Measurements from ENCODE around the gene CLEC9A. TPM values are rescaled to one million over a fixed set of nuclear protein-coding genes. Genes with fewer than 3 reads are reported as not detected.
"Not testable (repeated sequence)": the region's sequence is repeated elsewhere in the genome, so short reads cannot be mapped to it uniquely, and the experiment has no call there.

Gene CLEC9A
- polyA plus RNA-seq (ENCODE audit: insufficient read length in 4 of 4) = under 1 TPM; 0.19 to 0.53 (median 0.33) TPM

- DNase-seq (ENCODE audit: low read depth in 4 of 4, low spot score in 3 of 4) = no peak
These were observed at the start of gene CLEC9A for GRCh38 chr12:10030446-10030845. Gene CLEC9A (plus strand): TSS chr12:10030682. CDS start chr12:10052688, 22,006 bp downstream.

GRCh38 chr12:9991876-9992275 lies 38.6 kb upstream of the CLEC9A start:
- no peak for DNase-seq (ENCODE audit: low read depth in 4 of 4, low spot score in 3 of 4)

DNA sequence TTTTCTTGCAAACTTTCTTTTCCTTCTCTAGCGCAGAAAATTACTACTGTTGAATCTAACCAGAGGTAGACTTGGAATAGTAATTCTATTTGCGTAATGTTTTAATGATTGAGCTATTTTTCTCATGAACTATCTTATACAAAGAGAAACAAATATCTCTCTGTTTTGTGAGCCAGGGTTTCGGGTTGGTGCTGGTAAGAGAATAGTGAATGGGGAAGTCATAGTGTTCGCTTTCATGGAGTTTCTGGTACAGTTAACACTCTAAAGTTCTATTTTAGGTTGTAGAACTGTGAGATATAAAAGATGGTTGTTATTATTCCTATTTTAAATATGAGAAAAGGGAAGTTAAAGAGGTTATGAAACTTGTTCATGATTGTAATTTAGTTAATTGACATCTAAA lies 38.2 kb upstream of the CLEC9A start:
- DNase-seq (ENCODE audit: low read depth in 4 of 4, low spot score in 3 of 4) = no peak

GRCh38 chr12:9999016-9999415 lies 31.5 kb upstream of the CLEC9A start, which contains the start of gene CLEC1B:
Gene CLEC1B (minus strand): TSS chr12:9999121. CDS start chr12:9999100, 21 bp downstream.
- no peak for DNase-seq (ENCODE audit: low read depth in 4 of 4, low spot score in 3 of 4)

DNA sequence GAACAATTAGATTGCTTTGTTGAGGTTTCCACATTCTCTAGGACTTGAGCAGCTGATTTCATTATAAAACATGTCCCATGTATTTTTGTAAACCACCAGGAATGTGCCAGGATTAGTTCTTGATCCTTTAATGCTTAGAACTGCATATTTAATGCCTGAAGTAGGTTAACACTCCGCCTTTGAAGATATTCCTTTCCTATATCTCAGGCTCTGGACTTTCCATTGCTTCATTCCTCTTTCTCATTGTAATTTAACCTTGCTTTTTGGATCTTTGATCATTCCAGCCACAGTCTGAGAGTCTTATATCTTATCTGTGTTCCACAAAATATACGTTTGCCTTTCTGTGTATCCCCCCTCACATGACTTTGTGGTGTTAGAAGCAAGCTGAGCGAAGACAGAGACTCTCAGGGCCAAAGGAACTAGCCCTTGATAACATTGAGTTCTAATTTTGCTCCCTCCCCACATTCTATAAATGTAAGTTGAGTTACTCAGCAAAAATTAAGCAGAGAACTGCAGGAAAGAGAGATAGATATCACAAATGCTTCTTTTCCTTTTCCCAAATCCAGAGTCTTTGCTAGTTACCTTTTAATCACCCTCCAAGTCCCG lies 29.2 kb upstream of the CLEC9A start:
- no peak for DNase-seq (ENCODE audit: low read depth in 4 of 4, low spot score in 3 of 4)

DNA sequence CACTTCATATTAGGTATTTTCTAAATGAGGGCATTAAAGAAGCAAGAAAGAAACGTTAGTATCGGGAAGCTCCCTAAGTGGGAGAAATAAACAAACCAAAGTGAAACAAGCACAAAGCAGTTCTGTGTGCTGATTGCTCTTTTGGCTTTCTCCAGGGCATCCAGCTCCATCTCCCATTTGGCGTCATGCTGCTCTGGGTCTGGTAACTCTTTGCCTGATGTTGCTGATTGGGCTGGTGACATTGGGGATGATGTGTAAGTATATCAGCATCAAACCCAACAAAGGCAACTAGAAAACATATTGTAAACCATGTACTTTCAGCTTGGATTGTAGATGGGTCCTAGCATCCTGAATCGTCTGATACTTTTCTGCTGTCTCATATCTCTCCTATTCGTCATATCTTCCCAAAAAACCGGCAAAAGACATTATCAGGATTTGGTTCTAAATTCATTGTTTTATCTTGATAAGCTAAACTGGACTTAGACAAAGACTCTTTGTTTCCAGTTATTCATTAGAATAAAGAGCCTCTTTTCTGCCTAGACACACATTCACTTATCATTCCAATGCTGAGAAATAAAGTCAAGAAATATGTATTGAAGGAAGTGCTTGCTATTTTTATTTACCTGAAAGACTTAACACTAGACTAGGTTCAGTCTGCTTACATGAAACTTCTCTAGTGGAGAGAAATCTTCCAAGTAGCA lies 17.7 kb upstream of the CLEC9A start:
- no peak for DNase-seq (ENCODE audit: low read depth in 4 of 4, low spot score in 3 of 4)

- DNase-seq (ENCODE audit: low read depth in 4 of 4, low spot score in 3 of 4) = no peak
These were observed 15.0 kb upstream of the CLEC9A start for GRCh38 chr12:10015450-10015849.

- DNase-seq (ENCODE audit: low read depth in 4 of 4, low spot score in 3 of 4) = no peak
These were observed 13.6 kb upstream of the CLEC9A start for GRCh38 chr12:10016881-10017280.

GRCh38 chr12:10018386-10018785 lies 12.1 kb upstream of the CLEC9A start:
- DNase-seq (ENCODE audit: low read depth in 4 of 4, low spot score in 3 of 4) = no peak

- DNase-seq (ENCODE audit: low read depth in 4 of 4, low spot score in 3 of 4) = no peak
These were observed 9.1 kb upstream of the CLEC9A start for GRCh38 chr12:10021342-10021741.

DNA sequence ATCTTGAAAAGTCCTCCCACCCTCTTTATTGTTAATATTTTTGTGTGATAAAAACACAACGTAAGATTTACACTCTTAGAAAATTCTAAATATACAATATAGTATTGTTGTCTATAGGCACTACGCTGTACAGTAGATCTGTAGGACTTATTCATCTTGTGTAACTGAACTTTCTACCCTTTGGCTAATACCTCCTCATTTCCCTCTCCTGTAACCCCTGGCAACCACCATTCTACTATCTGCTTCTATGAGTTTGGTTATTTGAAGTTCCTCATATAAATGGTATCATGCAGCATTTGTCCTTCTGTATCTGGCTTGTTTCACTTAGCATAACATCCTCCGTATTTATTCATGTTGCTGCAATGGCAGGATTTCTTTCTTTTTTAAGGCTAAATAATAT lies 5.2 kb upstream of the CLEC9A start:
- DNase-seq (ENCODE audit: low read depth in 4 of 4, low spot score in 3 of 4) = no peak

- not testable (repeated sequence) for DNase-seq (ENCODE audit: low read depth in 4 of 4, low spot score in 3 of 4)
These were observed 3.8 kb upstream of the CLEC9A start for GRCh38 chr12:10026666-10027065.

- DNase-seq (ENCODE audit: low read depth in 4 of 4, low spot score in 3 of 4) = no peak
These were observed 3.2 kb upstream of the CLEC9A start for GRCh38 chr12:10027311-10027710.

DNA sequence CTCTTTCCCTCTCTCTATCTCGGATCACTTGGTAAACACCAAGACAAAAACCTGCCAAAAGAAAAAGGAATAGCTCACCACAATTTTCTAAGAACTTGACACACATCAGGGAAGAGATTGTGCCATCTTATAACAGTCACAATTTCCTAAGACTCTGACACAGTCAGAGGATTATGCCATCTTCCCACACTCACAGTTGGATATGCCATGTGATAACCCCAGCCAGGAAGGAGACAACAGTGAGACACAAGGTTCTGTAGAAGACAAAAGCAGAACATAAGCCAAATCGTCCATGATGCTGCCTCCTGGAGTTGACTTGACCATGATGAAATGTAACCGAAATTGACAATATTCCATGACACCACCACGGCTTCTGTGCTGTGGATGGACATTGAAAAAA lies 2.8 kb upstream of the CLEC9A start:
- no peak for DNase-seq (ENCODE audit: low read depth in 4 of 4, low spot score in 3 of 4)

GRCh38 chr12:10031321-10031720 lies 839 bp downstream of the CLEC9A start:
- no peak for DNase-seq (ENCODE audit: low read depth in 4 of 4, low spot score in 3 of 4)

- no peak for DNase-seq (ENCODE audit: low read depth in 4 of 4, low spot score in 3 of 4)
These were observed 1.3 kb downstream of the CLEC9A start for GRCh38 chr12:10031771-10032175.

- DNase-seq (ENCODE audit: low read depth in 4 of 4, low spot score in 3 of 4) = no peak
These were observed 3.5 kb downstream of the CLEC9A start for GRCh38 chr12:10033783-10034545.

- no peak for DNase-seq (ENCODE audit: low read depth in 4 of 4, low spot score in 3 of 4)
These were observed 11.7 kb downstream of the CLEC9A start for GRCh38 chr12:10042167-10042566.

DNA sequence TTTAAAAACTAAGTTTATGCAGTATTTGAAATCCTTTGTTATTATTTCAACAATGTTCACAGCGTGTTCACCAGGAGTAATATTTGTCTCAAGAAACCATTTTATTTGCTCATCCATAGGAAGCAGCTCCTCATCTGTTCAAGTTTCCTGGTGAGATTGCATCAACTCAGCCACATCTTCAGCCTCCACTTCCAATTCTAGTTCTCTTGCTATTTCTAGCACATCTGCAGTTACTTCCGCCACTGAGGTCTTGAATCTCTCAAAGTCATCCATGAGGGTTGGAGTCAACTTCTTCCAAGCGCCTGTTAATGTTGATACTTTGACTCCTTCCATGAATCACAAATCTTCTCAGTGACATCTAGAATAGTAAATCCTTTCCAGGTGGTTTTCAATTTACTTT lies 18.0 kb downstream of the CLEC9A start:
- DNase-seq (ENCODE audit: low read depth in 4 of 4, low spot score in 3 of 4) = no peak

GRCh38 chr12:10052193-10052913 lies 21.9 kb downstream of the CLEC9A start:
- no peak for DNase-seq (ENCODE audit: low read depth in 4 of 4, low spot score in 3 of 4)

- DNase-seq (ENCODE audit: low read depth in 4 of 4, low spot score in 3 of 4) = no peak
These were observed 27.9 kb downstream of the CLEC9A start for GRCh38 chr12:10058387-10058786.

Data from right renal pelvis (tissue), 4 donors.